Measurements from ENCODE around the gene CDH6.

DNA sequence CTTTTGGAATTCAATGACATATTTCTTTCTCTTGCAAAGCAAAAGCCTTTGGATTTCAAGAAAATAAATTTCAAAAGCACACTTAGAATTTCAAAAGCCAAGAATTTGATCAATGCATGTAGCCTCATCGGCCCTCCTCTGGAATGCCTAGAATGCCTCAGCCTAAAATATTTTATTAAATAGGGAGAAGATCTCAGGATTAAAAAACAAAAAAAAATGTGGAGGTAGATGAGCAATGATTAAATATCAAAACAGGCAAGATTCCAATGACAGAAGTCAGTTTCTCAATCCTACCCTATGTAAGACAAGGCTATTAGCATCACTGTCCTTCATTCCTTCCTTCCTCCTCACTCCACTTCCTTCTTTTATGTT, 169.0 kb downstream of the CDH6 start:
- TF ChIP-seq, protein P1, sequence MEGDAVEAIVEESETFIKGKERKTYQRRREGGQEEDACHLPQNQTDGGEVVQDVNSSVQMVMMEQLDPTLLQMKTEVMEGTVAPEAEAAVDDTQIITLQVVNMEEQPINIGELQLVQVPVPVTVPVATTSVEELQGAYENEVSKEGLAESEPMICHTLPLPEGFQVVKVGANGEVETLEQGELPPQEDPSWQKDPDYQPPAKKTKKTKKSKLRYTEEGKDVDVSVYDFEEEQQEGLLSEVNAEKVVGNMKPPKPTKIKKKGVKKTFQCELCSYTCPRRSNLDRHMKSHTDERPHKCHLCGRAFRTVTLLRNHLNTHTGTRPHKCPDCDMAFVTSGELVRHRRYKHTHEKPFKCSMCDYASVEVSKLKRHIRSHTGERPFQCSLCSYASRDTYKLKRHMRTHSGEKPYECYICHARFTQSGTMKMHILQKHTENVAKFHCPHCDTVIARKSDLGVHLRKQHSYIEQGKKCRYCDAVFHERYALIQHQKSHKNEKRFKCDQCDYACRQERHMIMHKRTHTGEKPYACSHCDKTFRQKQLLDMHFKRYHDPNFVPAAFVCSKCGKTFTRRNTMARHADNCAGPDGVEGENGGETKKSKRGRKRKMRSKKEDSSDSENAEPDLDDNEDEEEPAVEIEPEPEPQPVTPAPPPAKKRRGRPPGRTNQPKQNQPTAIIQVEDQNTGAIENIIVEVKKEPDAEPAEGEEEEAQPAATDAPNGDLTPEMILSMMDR (conservative IDR thresholded peaks at IDR 0.05): no peak
- TF ChIP-seq EZH2 (IDR thresholded peaks at IDR 0.05; ENCODE audit: low read depth): no peak
